ENCODE data around the gene CTNND2. TPM values are rescaled to one million over a fixed set of nuclear protein-coding genes. Genes with fewer than 3 reads are reported as not detected.

The CTNND2 gene
- total RNA-seq, result 10 to 100 TPM; 36.5 to 63.1 TPM
- polyA plus RNA-seq (ENCODE audit: insufficient read length in 2 of 2), result 100 to 1,000 TPM; 132 to 183 TPM
- long read RNA-seq, donor 1, full-length matches to known transcripts, result 4 of 15 reads
- long read RNA-seq, donor 1, partial matches to known transcripts, result 11 of 15 reads
- long read RNA-seq, donor 1, other reads (novel, unspliced or antisense), result 0 of 15 reads
- long read RNA-seq, donor 2, partial matches to known transcripts, result 24 of 27 reads
- long read RNA-seq, donor 2, other reads (novel, unspliced or antisense), result 0 of 27 reads
- long read RNA-seq, donor 3, transcript CTNND2-210 (2 exons, 566 nt), result major isoform, 6 of 31 reads
- long read RNA-seq, donor 3, partial matches to known transcripts, result 25 of 31 reads
- long read RNA-seq, donor 3, other reads (novel, unspliced or antisense), result 0 of 31 reads
- long read RNA-seq, donor 4, result 0 reads

DNA sequence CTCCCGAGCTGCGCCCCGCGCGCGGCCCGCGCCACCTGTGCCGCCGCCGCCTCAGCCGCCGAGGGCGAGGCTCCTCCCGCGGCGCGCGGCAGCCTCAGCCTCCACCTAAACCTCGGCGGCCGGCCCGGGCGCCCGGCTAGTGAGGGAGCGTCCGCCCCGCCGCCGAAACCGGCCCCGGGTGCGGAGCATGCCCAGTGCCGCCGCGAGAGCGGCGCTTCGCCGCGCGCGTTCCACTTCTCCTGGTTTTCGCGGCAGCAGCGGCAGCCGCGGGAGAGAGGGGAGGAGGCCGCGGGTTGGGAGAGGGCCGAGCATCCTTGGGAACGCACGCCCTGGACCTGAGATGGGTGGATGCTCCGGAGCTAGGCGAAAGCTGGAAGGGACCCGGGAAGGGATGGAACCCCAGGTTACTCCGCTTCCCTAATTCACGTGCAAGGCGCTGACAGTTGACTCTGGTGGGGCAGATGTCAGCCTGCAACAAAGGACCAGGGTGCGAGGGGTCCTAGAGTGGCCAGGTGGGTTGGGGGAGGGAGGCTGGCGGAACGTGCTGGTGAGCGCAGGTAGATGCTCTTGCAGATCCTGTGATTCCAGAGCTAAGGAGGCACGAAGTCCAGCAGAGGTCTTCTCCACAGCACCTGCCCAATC, at the start of gene CTNND2:
Gene CTNND2, minus strand, starts transcription at position 182 of the 642 bp plus-strand sequence. CDS start 593 bp downstream, outside the sequence.
- Histone ChIP-seq H3K36me3 (ENCODE audit: control insufficient read depth, insufficient read depth, low read length) (no peaks in the 10 kb centered on the region), H3K4me1 (ENCODE audit: control insufficient read depth, insufficient read depth, low read length) (peaks cover 14% of the 10 kb centered on the region), H3K27ac (ENCODE audit: low read depth, low read length) (peak within 1 kb of the TSS; percentile 80), H3K9me3 (ENCODE audit: control insufficient read depth, insufficient read depth, low read length) (no peaks in the 10 kb centered on the region), H3K27me3 (ENCODE audit: control insufficient read depth, insufficient read depth, low read length) (no peaks in the 10 kb centered on the region), H3K4me3 (ENCODE audit: low read depth, low read length) (peak within 1 kb of the TSS; percentile 72)
- WGBS (ENCODE audit: insufficient coverage), result under 1% methylated on average over 63 of the region's 64 CpGs
- DNase-seq (ENCODE audit: low read depth in 4 of 6, low spot score in 6 of 6), result peak; percentile 60 to 98 (median 81)

- no peak overlapping the region for H3K27ac ChIP-seq (ENCODE audit: low read depth, low read length)
- no peaks in the 10 kb centered on the region for H3K36me3 ChIP-seq (ENCODE audit: control insufficient read depth, insufficient read depth, low read length)
- H3K9me3 ChIP-seq (ENCODE audit: control insufficient read depth, insufficient read depth, low read length), result no peaks in the 10 kb centered on the region
- no peaks in the 10 kb centered on the region for H3K27me3 ChIP-seq (ENCODE audit: control insufficient read depth, insufficient read depth, low read length)
- no peak for DNase-seq (ENCODE audit: low read depth in 4 of 6, low spot score in 6 of 6)
- H3K4me1 ChIP-seq (ENCODE audit: control insufficient read depth, insufficient read depth, low read length), result no peaks in the 10 kb centered on the region
- H3K4me3 ChIP-seq (ENCODE audit: low read depth, low read length), result no peak overlapping the region
Observed at GRCh38 chr5:11946317-11946716, 42.1 kb upstream of the CTNND2 start.

DNA sequence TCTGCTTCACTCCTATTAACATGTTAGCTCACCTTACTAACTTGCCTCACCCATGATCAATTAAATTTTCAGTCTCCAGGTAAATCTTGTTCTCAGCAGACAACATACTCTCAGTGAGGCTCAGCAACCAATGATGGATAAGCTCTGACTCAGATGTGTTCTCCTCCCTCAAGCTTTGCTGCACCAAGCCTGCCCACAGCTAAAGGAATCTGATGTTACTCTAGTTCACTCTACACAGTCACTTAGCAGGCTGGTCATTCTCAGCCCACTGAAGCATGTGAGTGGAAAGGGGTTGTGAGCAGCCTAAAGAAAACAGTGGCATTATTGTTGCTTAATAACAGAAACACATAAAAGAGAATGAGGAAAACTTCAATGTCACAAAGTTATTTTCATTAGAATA, 37.3 kb upstream of the CTNND2 start:
- Histone ChIP-seq H3K4me3 (ENCODE audit: low read depth, low read length) (no peak overlapping the region), H3K27ac (ENCODE audit: low read depth, low read length) (no peak overlapping the region), H3K27me3 (ENCODE audit: control insufficient read depth, insufficient read depth, low read length) (no peaks in the 10 kb centered on the region), H3K36me3 (ENCODE audit: control insufficient read depth, insufficient read depth, low read length) (no peaks in the 10 kb centered on the region), H3K9me3 (ENCODE audit: control insufficient read depth, insufficient read depth, low read length) (no peaks in the 10 kb centered on the region), H3K4me1 (ENCODE audit: control insufficient read depth, insufficient read depth, low read length) (no peaks in the 10 kb centered on the region)
- DNase-seq (ENCODE audit: low read depth in 4 of 6, low spot score in 6 of 6), result no peak

GRCh38 chr5:11931638-11932037, 27.4 kb upstream of the CTNND2 start:
- 94% methylated on average over 17 of the region's 20 CpGs for WGBS (ENCODE audit: insufficient coverage)
- Histone ChIP-seq H3K9me3 (ENCODE audit: control insufficient read depth, insufficient read depth, low read length) (no peaks in the 10 kb centered on the region), H3K4me1 (ENCODE audit: control insufficient read depth, insufficient read depth, low read length) (no peaks in the 10 kb centered on the region), H3K4me3 (ENCODE audit: low read depth, low read length) (no peak overlapping the region), H3K27ac (ENCODE audit: low read depth, low read length) (no peak overlapping the region), H3K27me3 (ENCODE audit: control insufficient read depth, insufficient read depth, low read length) (no peaks in the 10 kb centered on the region), H3K36me3 (ENCODE audit: control insufficient read depth, insufficient read depth, low read length) (no peaks in the 10 kb centered on the region)
- DNase-seq (ENCODE audit: low read depth in 4 of 6, low spot score in 6 of 6), result no peak

GRCh38 chr5:11928909-11929308, 24.7 kb upstream of the CTNND2 start:
- Histone ChIP-seq H3K4me1 (ENCODE audit: control insufficient read depth, insufficient read depth, low read length) (no peaks in the 10 kb centered on the region), H3K27me3 (ENCODE audit: control insufficient read depth, insufficient read depth, low read length) (no peaks in the 10 kb centered on the region), H3K9me3 (ENCODE audit: control insufficient read depth, insufficient read depth, low read length) (no peaks in the 10 kb centered on the region), H3K4me3 (ENCODE audit: low read depth, low read length) (no peak overlapping the region), H3K27ac (ENCODE audit: low read depth, low read length) (no peak overlapping the region), H3K36me3 (ENCODE audit: control insufficient read depth, insufficient read depth, low read length) (no peaks in the 10 kb centered on the region)
- no peak for DNase-seq (ENCODE audit: low read depth in 4 of 6, low spot score in 6 of 6)
- 77% methylated on average over 3 of the region's 4 CpGs for WGBS (ENCODE audit: insufficient coverage)

GRCh38 chr5:11925701-11926100, 21.5 kb upstream of the CTNND2 start:
- WGBS (ENCODE audit: insufficient coverage), result 100% methylated on average over 1 of the region's 1 CpG
- H3K27ac ChIP-seq (ENCODE audit: low read depth, low read length), result no peak overlapping the region
- H3K9me3 ChIP-seq (ENCODE audit: control insufficient read depth, insufficient read depth, low read length), result no peaks in the 10 kb centered on the region
- H3K4me3 ChIP-seq (ENCODE audit: low read depth, low read length), result no peak overlapping the region
- H3K4me1 ChIP-seq (ENCODE audit: control insufficient read depth, insufficient read depth, low read length), result no peaks in the 10 kb centered on the region
- H3K36me3 ChIP-seq (ENCODE audit: control insufficient read depth, insufficient read depth, low read length), result no peaks in the 10 kb centered on the region
- DNase-seq (ENCODE audit: low read depth in 4 of 6, low spot score in 6 of 6), result no peak
- no peaks in the 10 kb centered on the region for H3K27me3 ChIP-seq (ENCODE audit: control insufficient read depth, insufficient read depth, low read length)

DNA sequence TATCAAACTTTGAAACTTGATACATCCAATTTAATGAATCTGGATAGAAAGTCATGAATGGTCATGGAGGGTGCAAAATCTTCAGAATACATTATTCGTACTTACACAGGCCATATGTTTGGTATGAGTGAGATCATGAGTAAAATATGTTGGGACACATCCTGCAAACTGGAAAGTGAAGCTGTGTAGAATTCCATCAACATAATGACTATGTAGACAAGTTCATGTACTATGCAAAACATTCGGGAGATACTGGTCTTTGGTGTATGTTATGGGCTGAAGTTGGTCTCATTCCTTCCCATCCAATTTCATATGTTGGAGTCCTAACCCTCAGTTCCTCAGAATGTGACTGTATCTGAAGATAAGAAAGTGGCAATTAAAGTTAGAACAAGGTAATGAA, 18.1 kb upstream of the CTNND2 start:
- no peaks in the 10 kb centered on the region for H3K27me3 ChIP-seq (ENCODE audit: control insufficient read depth, insufficient read depth, low read length)
- no peaks in the 10 kb centered on the region for H3K4me1 ChIP-seq (ENCODE audit: control insufficient read depth, insufficient read depth, low read length)
- no peak overlapping the region for H3K4me3 ChIP-seq (ENCODE audit: low read depth, low read length)
- no peak for DNase-seq (ENCODE audit: low read depth in 4 of 6, low spot score in 6 of 6)
- no peaks in the 10 kb centered on the region for H3K9me3 ChIP-seq (ENCODE audit: control insufficient read depth, insufficient read depth, low read length)
- WGBS (ENCODE audit: insufficient coverage), result no CpG with 5 or more reads among the region's 2 CpGs
- no peak overlapping the region for H3K27ac ChIP-seq (ENCODE audit: low read depth, low read length)
- H3K36me3 ChIP-seq (ENCODE audit: control insufficient read depth, insufficient read depth, low read length), result no peaks in the 10 kb centered on the region

DNA sequence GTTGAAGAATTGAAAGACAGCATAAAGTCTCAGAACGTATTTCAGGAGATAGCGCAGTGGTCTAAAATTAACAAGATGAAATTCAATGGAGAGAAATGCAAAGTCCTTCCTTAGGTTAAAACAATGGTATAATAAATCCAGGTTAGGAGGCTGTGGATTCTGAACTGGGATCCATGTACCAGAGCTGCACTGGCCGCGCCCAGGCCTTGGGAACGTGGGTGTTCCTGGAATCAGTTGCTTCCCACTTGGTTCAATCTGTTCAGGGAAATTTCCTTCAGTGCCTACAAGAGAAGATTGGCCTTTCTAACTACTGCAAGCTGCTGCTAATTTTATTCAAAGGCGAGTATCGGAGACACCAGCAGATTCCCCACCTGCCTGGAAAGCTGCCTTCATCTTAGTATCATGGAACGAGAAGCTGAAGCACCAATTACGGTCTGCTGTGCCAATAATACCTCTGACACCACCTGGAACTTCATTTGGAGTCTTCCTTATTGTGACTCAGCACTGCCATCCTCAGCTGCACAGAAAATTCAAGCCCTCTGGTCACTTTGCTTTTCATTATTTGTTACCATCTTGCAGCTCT, 14.3 kb upstream of the CTNND2 start:
- 88% methylated on average over 8 of the region's 9 CpGs for WGBS (ENCODE audit: insufficient coverage)
- Histone ChIP-seq H3K27me3 (ENCODE audit: control insufficient read depth, insufficient read depth, low read length) (no peaks in the 10 kb centered on the region), H3K4me1 (ENCODE audit: control insufficient read depth, insufficient read depth, low read length) (no peaks in the 10 kb centered on the region), H3K27ac (ENCODE audit: low read depth, low read length) (no peak overlapping the region), H3K4me3 (ENCODE audit: low read depth, low read length) (no peak overlapping the region), H3K9me3 (ENCODE audit: control insufficient read depth, insufficient read depth, low read length) (no peaks in the 10 kb centered on the region), H3K36me3 (ENCODE audit: control insufficient read depth, insufficient read depth, low read length) (no peaks in the 10 kb centered on the region)
- DNase-seq (ENCODE audit: low read depth in 4 of 6, low spot score in 6 of 6), result no peak

DNA sequence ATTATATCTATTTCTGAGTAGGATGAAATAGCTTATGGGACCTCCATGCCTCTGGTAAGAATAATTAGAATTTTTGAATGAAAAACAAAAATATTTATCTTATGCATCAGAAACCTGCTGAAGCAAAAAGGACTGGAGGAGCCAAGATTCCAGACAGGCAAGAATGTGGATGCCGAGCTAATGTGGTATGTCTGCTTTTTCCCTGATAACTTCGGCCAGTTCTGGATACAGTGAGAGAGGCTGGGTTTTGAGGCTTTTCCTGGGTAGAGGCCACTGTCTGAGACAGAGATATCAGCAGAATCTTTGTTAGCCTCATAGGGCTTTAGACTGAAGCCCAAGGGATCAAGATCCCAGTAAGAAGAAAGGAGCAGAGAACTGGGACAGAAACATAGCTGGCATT, 5.2 kb upstream of the CTNND2 start:
- WGBS (ENCODE audit: insufficient coverage), result 91% methylated on average over 2 of the region's 2 CpGs
- DNase-seq (ENCODE audit: low read depth in 4 of 6, low spot score in 6 of 6), result no peak
- Histone ChIP-seq H3K9me3 (ENCODE audit: control insufficient read depth, insufficient read depth, low read length) (no peaks in the 10 kb centered on the region), H3K27me3 (ENCODE audit: control insufficient read depth, insufficient read depth, low read length) (no peaks in the 10 kb centered on the region), H3K4me1 (ENCODE audit: control insufficient read depth, insufficient read depth, low read length) (peaks cover 7% of the 10 kb centered on the region), H3K36me3 (ENCODE audit: control insufficient read depth, insufficient read depth, low read length) (no peaks in the 10 kb centered on the region), H3K4me3 (ENCODE audit: low read depth, low read length) (no peak overlapping the region), H3K27ac (ENCODE audit: low read depth, low read length) (no peak overlapping the region)

- Histone ChIP-seq H3K27ac (ENCODE audit: low read depth, low read length) (no peak overlapping the region), H3K4me1 (ENCODE audit: control insufficient read depth, insufficient read depth, low read length) (peaks cover 14% of the 10 kb centered on the region), H3K9me3 (ENCODE audit: control insufficient read depth, insufficient read depth, low read length) (no peaks in the 10 kb centered on the region), H3K4me3 (ENCODE audit: low read depth, low read length) (no peak overlapping the region), H3K27me3 (ENCODE audit: control insufficient read depth, insufficient read depth, low read length) (no peaks in the 10 kb centered on the region), H3K36me3 (ENCODE audit: control insufficient read depth, insufficient read depth, low read length) (no peaks in the 10 kb centered on the region)
- peak in 2 of 6 donors; percentile 59 to 85 for DNase-seq (ENCODE audit: low read depth in 4 of 6, low spot score in 6 of 6)
- no CpG with 5 or more reads among the region's 2 CpGs for WGBS (ENCODE audit: insufficient coverage)
Observed at GRCh38 chr5:11906497-11906896, 2.3 kb upstream of the CTNND2 start.
